Activated naive CD4-positive, alpha-beta T cell treated with anti-CD3 and anti-CD28 coated beads, Interleukin-2, amount 10 ng/mL, durations not matched to agents 7 days and 5 days (primary cell): ENCODE results near the gene GRK6.

Experiments
- CTCF ChIA-PET: fragments of 350-600 bp; sonication (Branson Sonifier 250); formaldehyde crosslinking; loops from one replicate; lab custom pipeline; 2021; ENCODE audit warnings: antibody characterized with exemption; lab: Charles Lee
- DNase-seq: peaks from one replicate; pipeline ENCODE4 v3.0.0-alpha.2; 2020
- H3K27ac Mint-ChIP-seq: one replicate; pipeline ENCODE4 v1.8.0; 2021; ENCODE audit warnings: mild to moderate bottlenecking, moderate library complexity, mixed read lengths
- H3K27me3 Mint-ChIP-seq: one replicate; pipeline ENCODE4 v1.8.0; 2021; ENCODE audit warnings: mild to moderate bottlenecking, mixed read lengths
- H3K36me3 Mint-ChIP-seq: one replicate; pipeline ENCODE4 v1.8.0; 2021; ENCODE audit warnings: mixed read lengths
- H3K4me1 Mint-ChIP-seq: one replicate; pipeline ENCODE4 v1.8.0; 2021; ENCODE audit warnings: mixed read lengths
- H3K4me3 Mint-ChIP-seq: one replicate; pipeline ENCODE4 v1.8.0; 2021; ENCODE audit warnings: mild to moderate bottlenecking, moderate library complexity, mixed read lengths
- H3K9me3 Mint-ChIP-seq: one replicate; pipeline ENCODE4 v1.8.0; 2021; ENCODE audit warnings: mixed read lengths

GRK6 gene

GRCh38 chr5:177459357-177459756, 32.9 kb downstream of the GRK6 start:
- no peaks in the 10 kb centered on the region for H3K36me3 Mint-ChIP-seq
- H3K27ac Mint-ChIP-seq, result no peak overlapping the region
- no peak overlapping the region for H3K4me3 Mint-ChIP-seq
- H3K27me3 Mint-ChIP-seq, result peaks cover 11% of the 10 kb centered on the region
- CTCF ChIA-PET, result no interaction called here
- H3K9me3 Mint-ChIP-seq, result no peaks in the 10 kb centered on the region
- H3K4me1 Mint-ChIP-seq, result peaks cover 29% of the 10 kb centered on the region
- DNase-seq, result no peak

- H3K27ac Mint-ChIP-seq, result no peak overlapping the region
- H3K4me1 Mint-ChIP-seq, result peaks cover 29% of the 10 kb centered on the region
- CTCF ChIA-PET, result interaction anchor here (4.3 kb wide), 1 partner anchor 56 kb away, joined by 21 read pairs; no protein-coding TSS in a partner anchor
- no peaks in the 10 kb centered on the region for H3K36me3 Mint-ChIP-seq
- H3K9me3 Mint-ChIP-seq, result no peaks in the 10 kb centered on the region
- H3K4me3 Mint-ChIP-seq, result no peak overlapping the region
- DNase-seq, result no peak
- peaks cover 10% of the 10 kb centered on the region for H3K27me3 Mint-ChIP-seq
These were observed 33.5 kb downstream of the GRK6 start for GRCh38 chr5:177459819-177460628.

- Mint-ChIP-seq H3K36me3 (no peaks in the 10 kb centered on the region), H3K4me1 (peaks cover 21% of the 10 kb centered on the region), H3K27ac (peak overlapping the region; percentile 4), H3K27me3 (peaks cover 14% of the 10 kb centered on the region), H3K4me3 (no peak overlapping the region), H3K9me3 (no peaks in the 10 kb centered on the region)
- no peak for DNase-seq
- CTCF ChIA-PET, result interaction anchor here (1.3 to 4.3 kb wide), 4 partner anchors 58 to 349 kb away, joined by 3 to 21 read pairs (median 7); no protein-coding TSS in a partner anchor
These were observed 35.7 kb downstream of the GRK6 start for GRCh38 chr5:177462021-177462670.

- Mint-ChIP-seq H3K4me3 (no peak overlapping the region), H3K27ac (no peak overlapping the region), H3K4me1 (peaks cover 18% of the 10 kb centered on the region), H3K27me3 (peaks cover 29% of the 10 kb centered on the region), H3K9me3 (no peaks in the 10 kb centered on the region), H3K36me3 (no peaks in the 10 kb centered on the region)
- CTCF ChIA-PET, result interaction anchor here (0.6 to 1.1 kb wide), 3 partner anchors 9 to 354 kb away, joined by 3 read pairs; partner anchors contain the start of gene B4GALT7
- no peak for DNase-seq
These were observed 38.6 kb downstream of the GRK6 start for GRCh38 chr5:177465044-177465443.

- CTCF ChIA-PET, result no interaction called here
- H3K27ac Mint-ChIP-seq, result no peak overlapping the region
- H3K4me1 Mint-ChIP-seq, result peaks cover 20% of the 10 kb centered on the region
- H3K9me3 Mint-ChIP-seq, result no peaks in the 10 kb centered on the region
- H3K4me3 Mint-ChIP-seq, result no peak overlapping the region
- H3K27me3 Mint-ChIP-seq, result peaks cover 47% of the 10 kb centered on the region
- no peak for DNase-seq
- no peaks in the 10 kb centered on the region for H3K36me3 Mint-ChIP-seq
These were observed 40.4 kb downstream of the GRK6 start for GRCh38 chr5:177466861-177467260.

- Mint-ChIP-seq H3K27me3 (peaks cover 48% of the 10 kb centered on the region), H3K36me3 (no peaks in the 10 kb centered on the region), H3K4me1 (peaks cover 18% of the 10 kb centered on the region), H3K4me3 (no peak overlapping the region), H3K27ac (no peak overlapping the region), H3K9me3 (no peaks in the 10 kb centered on the region)
- CTCF ChIA-PET, result interaction anchor here (1.5 kb wide), 1 partner anchor 64 kb away, joined by 6 read pairs; no protein-coding TSS in a partner anchor
- no peak for DNase-seq
These were observed 41.0 kb downstream of the GRK6 start for GRCh38 chr5:177467436-177467835.

GRCh38 chr5:177468329-177468684, 41.8 kb downstream of the GRK6 start:
- no peak overlapping the region for H3K4me3 Mint-ChIP-seq
- no peak for DNase-seq
- H3K27me3 Mint-ChIP-seq, result peaks cover 46% of the 10 kb centered on the region
- peaks cover 16% of the 10 kb centered on the region for H3K4me1 Mint-ChIP-seq
- CTCF ChIA-PET, result interaction anchor here (0.8 to 1.5 kb wide), 2 partner anchors 11 to 65 kb away, joined by 3 to 6 read pairs; no protein-coding TSS in a partner anchor
- no peaks in the 10 kb centered on the region for H3K36me3 Mint-ChIP-seq
- no peak overlapping the region for H3K27ac Mint-ChIP-seq
- H3K9me3 Mint-ChIP-seq, result no peaks in the 10 kb centered on the region

GRCh38 chr5:177468685-177469628, 42.5 kb downstream of the GRK6 start:
- no peak for DNase-seq
- Mint-ChIP-seq H3K9me3 (no peaks in the 10 kb centered on the region), H3K4me1 (peaks cover 18% of the 10 kb centered on the region), H3K36me3 (no peaks in the 10 kb centered on the region), H3K4me3 (no peak overlapping the region), H3K27me3 (peaks cover 50% of the 10 kb centered on the region), H3K27ac (no peak overlapping the region)
- CTCF ChIA-PET, result interaction anchor here (0.7 to 1.5 kb wide), 3 partner anchors 11 to 66 kb away, joined by 3 to 6 read pairs (median 4); no protein-coding TSS in a partner anchor

GRCh38 chr5:177469750-177470525, 43.5 kb downstream of the GRK6 start:
- CTCF ChIA-PET, result interaction anchor here (0.6 to 1.2 kb wide), 2 partner anchors 25 to 66 kb away, joined by 3 read pairs; no protein-coding TSS in a partner anchor
- DNase-seq, result no peak
- Mint-ChIP-seq H3K27me3 (peaks cover 59% of the 10 kb centered on the region), H3K9me3 (no peaks in the 10 kb centered on the region), H3K4me1 (peaks cover 25% of the 10 kb centered on the region), H3K27ac (no peak overlapping the region), H3K36me3 (no peaks in the 10 kb centered on the region), H3K4me3 (no peak overlapping the region)

GRCh38 chr5:177470759-177471536, 44.5 kb downstream of the GRK6 start:
- no peak overlapping the region for H3K4me3 Mint-ChIP-seq
- H3K9me3 Mint-ChIP-seq, result no peaks in the 10 kb centered on the region
- DNase-seq, result no peak
- H3K36me3 Mint-ChIP-seq, result no peaks in the 10 kb centered on the region
- peaks cover 33% of the 10 kb centered on the region for H3K4me1 Mint-ChIP-seq
- H3K27me3 Mint-ChIP-seq, result peaks cover 70% of the 10 kb centered on the region
- CTCF ChIA-PET, result interaction anchor here (1.0 to 2.0 kb wide), 4 partner anchors 14 to 67 kb away, joined by 3 to 8 read pairs (median 4); no protein-coding TSS in a partner anchor
- H3K27ac Mint-ChIP-seq, result no peak overlapping the region

- Mint-ChIP-seq H3K4me1 (peaks cover 37% of the 10 kb centered on the region), H3K9me3 (no peaks in the 10 kb centered on the region), H3K36me3 (no peaks in the 10 kb centered on the region), H3K4me3 (peak overlapping the region; percentile 3), H3K27me3 (peaks cover 72% of the 10 kb centered on the region), H3K27ac (no peak overlapping the region)
- no peak for DNase-seq
- CTCF ChIA-PET, result interaction anchor here (0.7 to 2.0 kb wide), 5 partner anchors 15 to 195 kb away, joined by 3 to 8 read pairs (median 4); no protein-coding TSS in a partner anchor
These were observed 45.3 kb downstream of the GRK6 start for GRCh38 chr5:177471610-177472356.
